ENCODE measurements around the gene SLC36A3. TPM values are rescaled to one million over a fixed set of nuclear protein-coding genes. Genes with fewer than 3 reads are reported as not detected.
"Not testable (repeated sequence)": the region's sequence is repeated elsewhere in the genome, so short reads cannot be mapped to it uniquely, and the experiment has no call there.

The SLC36A3 gene
- total RNA-seq, 3 donors from 2014 or later = not detected

DNA sequence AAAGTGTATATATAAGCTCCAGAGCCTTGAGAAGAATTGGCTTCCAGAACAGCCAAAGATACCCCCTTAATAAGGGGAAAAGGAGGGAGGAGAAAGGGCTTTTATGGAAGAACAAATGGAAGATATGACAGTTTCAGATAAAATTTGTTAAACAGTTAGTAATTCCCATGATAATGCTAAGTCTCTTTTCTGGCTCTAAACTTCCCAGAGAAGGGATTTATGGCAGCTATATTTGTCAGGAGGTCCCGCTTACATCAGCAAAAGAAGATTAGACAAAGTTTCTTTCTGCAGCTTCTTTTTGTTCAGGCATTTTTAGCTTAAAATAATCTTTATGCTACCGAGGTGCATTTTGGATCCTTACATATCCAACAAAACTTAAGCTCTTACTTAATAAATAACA, 14.3 kb upstream of the SLC36A3 start:
- H3K27me3 ChIP-seq = no peaks in the 10 kb centered on the region
- H3K9me3 ChIP-seq = no peaks in the 10 kb centered on the region
- no peaks in the 10 kb centered on the region for H3K36me3 ChIP-seq
- no peak for DNase-seq (ENCODE audit: low spot score in 2 of 2)
- TF ChIP-seq POLR2A (IDR thresholded peaks at IDR 0.05) (no peak), POLR2AphosphoS5 (IDR thresholded peaks at IDR 0.05) (no peak)
- TF ChIP-seq, protein P1, sequence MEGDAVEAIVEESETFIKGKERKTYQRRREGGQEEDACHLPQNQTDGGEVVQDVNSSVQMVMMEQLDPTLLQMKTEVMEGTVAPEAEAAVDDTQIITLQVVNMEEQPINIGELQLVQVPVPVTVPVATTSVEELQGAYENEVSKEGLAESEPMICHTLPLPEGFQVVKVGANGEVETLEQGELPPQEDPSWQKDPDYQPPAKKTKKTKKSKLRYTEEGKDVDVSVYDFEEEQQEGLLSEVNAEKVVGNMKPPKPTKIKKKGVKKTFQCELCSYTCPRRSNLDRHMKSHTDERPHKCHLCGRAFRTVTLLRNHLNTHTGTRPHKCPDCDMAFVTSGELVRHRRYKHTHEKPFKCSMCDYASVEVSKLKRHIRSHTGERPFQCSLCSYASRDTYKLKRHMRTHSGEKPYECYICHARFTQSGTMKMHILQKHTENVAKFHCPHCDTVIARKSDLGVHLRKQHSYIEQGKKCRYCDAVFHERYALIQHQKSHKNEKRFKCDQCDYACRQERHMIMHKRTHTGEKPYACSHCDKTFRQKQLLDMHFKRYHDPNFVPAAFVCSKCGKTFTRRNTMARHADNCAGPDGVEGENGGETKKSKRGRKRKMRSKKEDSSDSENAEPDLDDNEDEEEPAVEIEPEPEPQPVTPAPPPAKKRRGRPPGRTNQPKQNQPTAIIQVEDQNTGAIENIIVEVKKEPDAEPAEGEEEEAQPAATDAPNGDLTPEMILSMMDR (IDR thresholded peaks at IDR 0.05) = no peak
- no peak overlapping the region for H3K4me3 ChIP-seq
- no peak overlapping the region for H3K27ac ChIP-seq
- H3K4me1 ChIP-seq = no peaks in the 10 kb centered on the region
- intact Hi-C loops (cut with DNase I; ENCODE audit: low total_unique reads) = no loop called here

DNA sequence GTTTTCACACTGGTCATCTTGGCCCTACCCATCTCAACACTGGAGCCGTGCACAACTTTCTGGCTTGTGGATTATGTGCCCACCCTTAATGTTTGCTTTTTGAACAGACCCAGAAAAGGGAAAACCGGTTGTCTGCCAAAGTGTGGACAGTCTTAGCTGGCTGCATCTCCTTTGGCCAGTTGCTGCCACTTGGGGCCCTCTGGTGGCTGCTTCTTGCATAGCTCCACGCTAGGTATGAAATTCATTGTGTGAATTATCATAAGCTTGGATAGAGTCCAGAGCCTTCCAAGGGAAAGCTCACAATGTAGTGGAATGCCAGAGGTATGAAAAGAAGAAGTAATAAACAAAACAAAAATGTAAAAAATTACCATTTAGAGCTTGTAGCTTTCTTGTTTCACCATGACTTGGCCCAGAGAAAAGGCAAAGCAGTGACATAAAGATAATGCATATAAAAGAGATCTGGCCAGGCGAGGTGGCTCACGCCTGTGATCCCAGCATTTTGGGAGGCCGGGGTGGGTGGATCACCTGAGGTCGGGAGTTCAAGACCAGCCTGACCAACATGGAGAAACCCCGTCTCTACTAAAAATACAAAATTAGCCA, 12.5 kb upstream of the SLC36A3 start:
- intact Hi-C loops (cut with DNase I; ENCODE audit: low total_unique reads) = no loop called here

DNA sequence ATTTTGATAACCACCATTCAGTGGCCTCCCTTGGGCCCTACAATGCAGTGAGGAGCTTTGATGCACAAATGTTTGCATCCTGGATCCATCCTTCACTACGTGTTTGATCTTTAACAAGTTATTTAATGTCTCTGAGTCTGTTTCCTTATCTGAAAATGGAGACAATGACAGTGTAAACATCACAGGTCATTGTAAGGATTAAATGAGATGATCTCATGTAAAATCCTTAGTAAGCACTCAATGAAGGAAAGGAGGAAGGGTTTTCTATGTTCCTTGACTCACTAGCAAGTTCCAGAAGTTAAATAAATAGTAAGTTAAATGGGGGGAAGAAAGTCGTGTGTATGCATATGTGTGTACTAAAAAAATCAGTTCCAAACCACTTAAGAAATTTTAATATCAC, 9.8 kb upstream of the SLC36A3 start:
- DNase-seq (ENCODE audit: low spot score in 2 of 2) = no peak
- H3K27me3 ChIP-seq = no peaks in the 10 kb centered on the region
- H3K4me1 ChIP-seq = no peaks in the 10 kb centered on the region
- TF ChIP-seq POLR2A (IDR thresholded peaks at IDR 0.05) (no peak), POLR2AphosphoS5 (IDR thresholded peaks at IDR 0.05) (no peak)
- TF ChIP-seq, protein P1 (IDR thresholded peaks at IDR 0.05) = no peak
- no peak overlapping the region for H3K4me3 ChIP-seq
- H3K27ac ChIP-seq = no peak overlapping the region
- intact Hi-C loops (cut with DNase I; ENCODE audit: low total_unique reads) = no loop called here
- no peaks in the 10 kb centered on the region for H3K36me3 ChIP-seq
- no peaks in the 10 kb centered on the region for H3K9me3 ChIP-seq

More for the DNA sequence above, 12.5 kb upstream of the SLC36A3 start:
- TF ChIP-seq POLR2AphosphoS5 (IDR thresholded peaks at IDR 0.05) (no peak), POLR2A (IDR thresholded peaks at IDR 0.05) (no peak)
- TF ChIP-seq, protein P1 (IDR thresholded peaks at IDR 0.05) = peak; percentile 45 to 73 (median 73)
- Histone ChIP-seq H3K4me3 (no peak overlapping the region), H3K9me3 (no peaks in the 10 kb centered on the region), H3K4me1 (no peaks in the 10 kb centered on the region), H3K27me3 (no peaks in the 10 kb centered on the region), H3K27ac (no peak overlapping the region), H3K36me3 (no peaks in the 10 kb centered on the region)
- DNase-seq (ENCODE audit: low spot score in 2 of 2) = peak; percentile 75 to 80

DNA sequence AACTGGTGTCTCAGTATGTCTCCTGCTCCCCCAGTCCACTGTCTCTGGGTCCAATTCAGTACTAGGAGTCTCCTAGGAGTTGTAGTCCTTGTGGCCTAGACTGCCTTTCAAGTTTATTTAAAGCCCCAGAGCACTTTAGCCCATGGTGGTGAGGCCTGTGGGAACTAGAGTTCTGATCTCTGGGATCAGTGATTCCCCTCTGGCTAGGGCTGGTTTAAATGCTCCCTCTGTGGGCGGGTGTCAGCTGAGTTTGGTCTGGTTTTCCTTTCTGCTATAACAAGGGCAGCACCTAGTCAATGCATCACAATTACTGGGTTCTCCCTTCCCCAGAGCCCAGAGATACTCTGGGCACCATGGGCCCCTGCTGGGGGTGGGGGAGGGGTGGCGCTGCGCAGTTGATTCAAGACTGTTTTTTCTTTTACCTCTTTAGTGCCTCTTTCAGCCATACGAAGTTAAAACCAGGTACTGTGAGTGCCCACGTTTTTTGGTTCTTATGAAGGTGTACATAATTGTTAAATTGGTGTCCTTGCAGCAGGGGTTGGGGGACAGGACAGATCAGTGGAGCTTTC, 9.3 kb upstream of the SLC36A3 start:
- DNase-seq (ENCODE audit: low spot score in 2 of 2) = no peak
- no peaks in the 10 kb centered on the region for H3K4me1 ChIP-seq
- H3K4me3 ChIP-seq = no peak overlapping the region
- no peaks in the 10 kb centered on the region for H3K36me3 ChIP-seq
- intact Hi-C loops (cut with DNase I; ENCODE audit: low total_unique reads) = no loop called here
- H3K27me3 ChIP-seq = no peaks in the 10 kb centered on the region
- no peaks in the 10 kb centered on the region for H3K9me3 ChIP-seq
- TF ChIP-seq, protein P1 (IDR thresholded peaks at IDR 0.05) = no peak
- no peak for TF ChIP-seq POLR2A (IDR thresholded peaks at IDR 0.05)
- no peak overlapping the region for H3K27ac ChIP-seq

DNA sequence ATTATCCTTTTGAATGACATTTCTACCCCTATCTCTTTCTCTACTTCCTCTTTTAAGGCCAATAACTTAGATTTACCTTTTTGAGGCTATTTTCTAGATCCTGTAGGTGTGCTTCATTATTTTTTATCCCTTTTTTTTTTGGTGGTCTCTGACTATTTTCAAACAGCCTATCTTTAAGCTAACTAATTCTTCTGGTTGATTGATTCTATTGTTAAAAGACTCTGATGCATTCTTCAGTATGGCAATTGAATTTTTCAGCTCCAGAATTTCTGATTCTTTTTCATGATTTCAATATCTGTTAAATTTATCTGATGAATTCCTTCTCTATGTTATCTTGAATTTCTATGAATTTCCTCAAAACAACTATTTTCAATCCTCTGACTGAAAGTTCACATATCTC, 7.4 kb upstream of the SLC36A3 start:
- Histone ChIP-seq H3K27me3 (no peaks in the 10 kb centered on the region), H3K4me1 (no peaks in the 10 kb centered on the region), H3K9me3 (no peaks in the 10 kb centered on the region), H3K36me3 (no peaks in the 10 kb centered on the region), H3K27ac (no peak overlapping the region), H3K4me3 (no peak overlapping the region)
- TF ChIP-seq POLR2AphosphoS5 (IDR thresholded peaks at IDR 0.05) (no peak), POLR2A (IDR thresholded peaks at IDR 0.05) (no peak)
- TF ChIP-seq, protein P1 (IDR thresholded peaks at IDR 0.05) = no peak
- intact Hi-C loops (cut with DNase I; ENCODE audit: low total_unique reads) = no loop called here
- DNase-seq (ENCODE audit: low spot score in 2 of 2) = no peak

DNA sequence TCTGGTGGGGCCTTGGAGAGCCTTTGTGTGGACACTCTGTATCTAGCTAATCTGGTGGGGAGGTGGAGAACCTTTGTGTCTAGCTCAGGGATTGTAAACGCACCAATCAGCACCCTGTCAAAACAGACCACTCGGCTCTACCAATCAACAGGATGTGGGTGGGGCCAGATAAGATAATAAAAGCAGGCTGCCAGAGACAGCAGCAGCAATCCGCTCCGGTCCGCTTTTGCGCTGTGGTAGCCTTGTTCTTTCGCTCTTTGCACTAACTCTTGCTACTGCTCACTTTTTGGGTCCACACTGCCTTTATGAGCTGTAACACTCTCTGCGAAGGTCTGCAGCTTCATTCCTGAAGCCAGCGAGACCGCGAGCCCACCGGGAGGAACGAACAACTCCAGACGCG, 6.3 kb upstream of the SLC36A3 start:
- H3K36me3 ChIP-seq; H3K4me1 ChIP-seq; H3K9me3 ChIP-seq; H3K4me3 ChIP-seq; intact Hi-C loops (cut with DNase I; ENCODE audit: low total_unique reads); H3K27me3 ChIP-seq; H3K27ac ChIP-seq; DNase-seq (ENCODE audit: low spot score in 2 of 2): not testable (repeated sequence)

DNA sequence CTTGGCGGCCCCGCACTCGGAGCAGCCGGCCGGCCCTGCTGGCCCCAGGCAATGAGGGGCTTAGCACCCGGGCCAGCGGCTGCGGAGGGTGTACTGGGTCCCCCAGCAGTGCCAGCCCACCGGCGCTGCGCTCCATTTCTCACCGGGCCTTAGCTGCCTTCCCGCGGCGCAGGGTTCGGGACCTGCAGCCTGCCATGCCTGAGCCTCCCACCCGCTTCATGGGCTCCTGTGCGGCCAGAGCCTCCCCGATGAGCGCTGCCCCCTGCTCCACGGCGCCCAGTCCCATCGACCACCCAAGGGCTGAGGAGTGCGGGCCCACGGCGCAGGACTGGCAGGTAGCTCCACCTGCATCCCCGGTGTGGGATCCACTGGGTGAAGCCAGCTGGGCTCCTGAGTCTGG, 5.7 kb upstream of the SLC36A3 start:
- H3K36me3 ChIP-seq; H3K27ac ChIP-seq; DNase-seq (ENCODE audit: low spot score in 2 of 2); H3K27me3 ChIP-seq; intact Hi-C loops (cut with DNase I; ENCODE audit: low total_unique reads); H3K9me3 ChIP-seq; H3K4me1 ChIP-seq; H3K4me3 ChIP-seq: not testable (repeated sequence)
